Measurements from ENCODE around the gene GNG2.

The GNG2 gene

GRCh38 chr14:51917193-51917592, 56.8 kb downstream of the GNG2 start:
- Histone ChIP-seq H3K27ac (ENCODE audit: low read length) (no peak overlapping the region), H3K27me3 (ENCODE audit: control insufficient read depth in 1 of 2, insufficient read depth in 2 of 2, low read length in 2 of 2) (no peaks in the 10 kb centered on the region), H3K9me3 (ENCODE audit: control insufficient read depth in 2 of 2, low read length in 2 of 2) (no peaks in the 10 kb centered on the region), H3K4me1 (ENCODE audit: control insufficient read depth, insufficient read depth, low read length) (no peaks in the 10 kb centered on the region), H3K36me3 (ENCODE audit: control insufficient read depth in 2 of 2, insufficient read depth in 2 of 2, low read length in 2 of 2) (no peaks in the 10 kb centered on the region), H3K4me3 (ENCODE audit: low read length in 2 of 2) (no peak overlapping the region), H3K9ac (ENCODE audit: low read length in 2 of 2) (no peak overlapping the region)

- H3K27me3 ChIP-seq (ENCODE audit: control insufficient read depth in 1 of 2, insufficient read depth in 2 of 2, low read length in 2 of 2): no peaks in the 10 kb centered on the region
- H3K9me3 ChIP-seq (ENCODE audit: control insufficient read depth in 2 of 2, low read length in 2 of 2): no peaks in the 10 kb centered on the region
- no peaks in the 10 kb centered on the region for H3K36me3 ChIP-seq (ENCODE audit: control insufficient read depth in 2 of 2, insufficient read depth in 2 of 2, low read length in 2 of 2)
- H3K4me3 ChIP-seq (ENCODE audit: low read length in 2 of 2): no peak overlapping the region
- H3K27ac ChIP-seq (ENCODE audit: low read length): no peak overlapping the region
- no peak overlapping the region for H3K9ac ChIP-seq (ENCODE audit: low read length in 2 of 2)
- no peaks in the 10 kb centered on the region for H3K4me1 ChIP-seq (ENCODE audit: control insufficient read depth, insufficient read depth, low read length)
Observed at GRCh38 chr14:51921026-51921425, 60.6 kb downstream of the GNG2 start.

GRCh38 chr14:51922624-51923023, 62.2 kb downstream of the GNG2 start:
- no peaks in the 10 kb centered on the region for H3K27me3 ChIP-seq (ENCODE audit: control insufficient read depth in 1 of 2, insufficient read depth in 2 of 2, low read length in 2 of 2)
- no peak overlapping the region for H3K9ac ChIP-seq (ENCODE audit: low read length in 2 of 2)
- no peaks in the 10 kb centered on the region for H3K9me3 ChIP-seq (ENCODE audit: control insufficient read depth in 2 of 2, low read length in 2 of 2)
- no peak overlapping the region for H3K27ac ChIP-seq (ENCODE audit: low read length)
- no peaks in the 10 kb centered on the region for H3K4me1 ChIP-seq (ENCODE audit: control insufficient read depth, insufficient read depth, low read length)
- H3K4me3 ChIP-seq (ENCODE audit: low read length in 2 of 2): no peak overlapping the region
- no peaks in the 10 kb centered on the region for H3K36me3 ChIP-seq (ENCODE audit: control insufficient read depth in 2 of 2, insufficient read depth in 2 of 2, low read length in 2 of 2)

- Histone ChIP-seq H3K4me1 (ENCODE audit: control insufficient read depth, insufficient read depth, low read length) (no peaks in the 10 kb centered on the region), H3K27ac (ENCODE audit: low read length) (no peak overlapping the region), H3K9ac (ENCODE audit: low read length in 2 of 2) (no peak overlapping the region)
Observed at GRCh38 chr14:51924600-51924999, 64.2 kb downstream of the GNG2 start.

GRCh38 chr14:51925980-51926379, 65.6 kb downstream of the GNG2 start:
- H3K4me3 ChIP-seq (ENCODE audit: low read length in 2 of 2): no peak overlapping the region
- no peaks in the 10 kb centered on the region for H3K4me1 ChIP-seq (ENCODE audit: control insufficient read depth, insufficient read depth, low read length)
- no peak overlapping the region for H3K9ac ChIP-seq (ENCODE audit: low read length in 2 of 2)
- no peaks in the 10 kb centered on the region for H3K9me3 ChIP-seq (ENCODE audit: control insufficient read depth in 2 of 2, low read length in 2 of 2)
- no peaks in the 10 kb centered on the region for H3K36me3 ChIP-seq (ENCODE audit: control insufficient read depth in 2 of 2, insufficient read depth in 2 of 2, low read length in 2 of 2)
- no peak overlapping the region for H3K27ac ChIP-seq (ENCODE audit: low read length)
- no peaks in the 10 kb centered on the region for H3K27me3 ChIP-seq (ENCODE audit: control insufficient read depth in 1 of 2, insufficient read depth in 2 of 2, low read length in 2 of 2)

More at GRCh38 chr14:51924600-51924999, 64.2 kb downstream of the GNG2 start:
- Histone ChIP-seq H3K27me3 (ENCODE audit: control insufficient read depth in 1 of 2, insufficient read depth in 2 of 2, low read length in 2 of 2) (no peaks in the 10 kb centered on the region), H3K9me3 (ENCODE audit: control insufficient read depth in 2 of 2, low read length in 2 of 2) (no peaks in the 10 kb centered on the region), H3K36me3 (ENCODE audit: control insufficient read depth in 2 of 2, insufficient read depth in 2 of 2, low read length in 2 of 2) (no peaks in the 10 kb centered on the region), H3K4me3 (ENCODE audit: low read length in 2 of 2) (no peak overlapping the region)

- no peaks in the 10 kb centered on the region for H3K4me1 ChIP-seq (ENCODE audit: control insufficient read depth, insufficient read depth, low read length)
- H3K36me3 ChIP-seq (ENCODE audit: control insufficient read depth in 2 of 2, insufficient read depth in 2 of 2, low read length in 2 of 2): no peaks in the 10 kb centered on the region
- no peaks in the 10 kb centered on the region for H3K9me3 ChIP-seq (ENCODE audit: control insufficient read depth in 2 of 2, low read length in 2 of 2)
- H3K27me3 ChIP-seq (ENCODE audit: control insufficient read depth in 1 of 2, insufficient read depth in 2 of 2, low read length in 2 of 2): no peaks in the 10 kb centered on the region
- H3K27ac ChIP-seq (ENCODE audit: low read length): no peak overlapping the region
- H3K9ac ChIP-seq (ENCODE audit: low read length in 2 of 2): no peak overlapping the region
- no peak overlapping the region for H3K4me3 ChIP-seq (ENCODE audit: low read length in 2 of 2)
Observed at GRCh38 chr14:51926449-51926848, 66.0 kb downstream of the GNG2 start.

- no peaks in the 10 kb centered on the region for H3K36me3 ChIP-seq (ENCODE audit: control insufficient read depth in 2 of 2, insufficient read depth in 2 of 2, low read length in 2 of 2)
- no peaks in the 10 kb centered on the region for H3K27me3 ChIP-seq (ENCODE audit: control insufficient read depth in 1 of 2, insufficient read depth in 2 of 2, low read length in 2 of 2)
- H3K9ac ChIP-seq (ENCODE audit: low read length in 2 of 2): no peak overlapping the region
- no peak overlapping the region for H3K4me3 ChIP-seq (ENCODE audit: low read length in 2 of 2)
- no peaks in the 10 kb centered on the region for H3K4me1 ChIP-seq (ENCODE audit: control insufficient read depth, insufficient read depth, low read length)
- H3K27ac ChIP-seq (ENCODE audit: low read length): no peak overlapping the region
- H3K9me3 ChIP-seq (ENCODE audit: control insufficient read depth in 2 of 2, low read length in 2 of 2): no peaks in the 10 kb centered on the region
Observed at GRCh38 chr14:51928568-51928967, 68.2 kb downstream of the GNG2 start.

GRCh38 chr14:51929166-51929565, 68.8 kb downstream of the GNG2 start:
- H3K27me3 ChIP-seq (ENCODE audit: control insufficient read depth in 1 of 2, insufficient read depth in 2 of 2, low read length in 2 of 2): no peaks in the 10 kb centered on the region
- no peak overlapping the region for H3K4me3 ChIP-seq (ENCODE audit: low read length in 2 of 2)
- no peak overlapping the region for H3K9ac ChIP-seq (ENCODE audit: low read length in 2 of 2)
- H3K36me3 ChIP-seq (ENCODE audit: control insufficient read depth in 2 of 2, insufficient read depth in 2 of 2, low read length in 2 of 2): no peaks in the 10 kb centered on the region
- no peaks in the 10 kb centered on the region for H3K9me3 ChIP-seq (ENCODE audit: control insufficient read depth in 2 of 2, low read length in 2 of 2)
- no peaks in the 10 kb centered on the region for H3K4me1 ChIP-seq (ENCODE audit: control insufficient read depth, insufficient read depth, low read length)
- no peak overlapping the region for H3K27ac ChIP-seq (ENCODE audit: low read length)

GRCh38 chr14:51929910-51930682, 69.7 kb downstream of the GNG2 start:
- Histone ChIP-seq H3K9ac (ENCODE audit: low read length in 2 of 2) (no peak overlapping the region), H3K4me1 (ENCODE audit: control insufficient read depth, insufficient read depth, low read length) (no peaks in the 10 kb centered on the region), H3K4me3 (ENCODE audit: low read length in 2 of 2) (no peak overlapping the region), H3K27me3 (ENCODE audit: control insufficient read depth in 1 of 2, insufficient read depth in 2 of 2, low read length in 2 of 2) (no peaks in the 10 kb centered on the region), H3K9me3 (ENCODE audit: control insufficient read depth in 2 of 2, low read length in 2 of 2) (no peaks in the 10 kb centered on the region), H3K36me3 (ENCODE audit: control insufficient read depth in 2 of 2, insufficient read depth in 2 of 2, low read length in 2 of 2) (no peaks in the 10 kb centered on the region), H3K27ac (ENCODE audit: low read length) (no peak overlapping the region)

- H3K36me3 ChIP-seq (ENCODE audit: control insufficient read depth in 2 of 2, insufficient read depth in 2 of 2, low read length in 2 of 2): no peaks in the 10 kb centered on the region
- H3K27me3 ChIP-seq (ENCODE audit: control insufficient read depth in 1 of 2, insufficient read depth in 2 of 2, low read length in 2 of 2): no peaks in the 10 kb centered on the region
Observed at GRCh38 chr14:51931308-51931707, 70.9 kb downstream of the GNG2 start.

GRCh38 chr14:51933191-51933590, 72.8 kb downstream of the GNG2 start:
- H3K27ac ChIP-seq (ENCODE audit: low read length): no peak overlapping the region
- H3K9ac ChIP-seq (ENCODE audit: low read length in 2 of 2): no peak overlapping the region
- H3K4me1 ChIP-seq (ENCODE audit: control insufficient read depth, insufficient read depth, low read length): peaks cover 2% of the 10 kb centered on the region
- no peaks in the 10 kb centered on the region for H3K27me3 ChIP-seq (ENCODE audit: control insufficient read depth in 1 of 2, insufficient read depth in 2 of 2, low read length in 2 of 2)
- H3K4me3 ChIP-seq (ENCODE audit: low read length in 2 of 2): no peak overlapping the region
- no peaks in the 10 kb centered on the region for H3K36me3 ChIP-seq (ENCODE audit: control insufficient read depth in 2 of 2, insufficient read depth in 2 of 2, low read length in 2 of 2)
- no peaks in the 10 kb centered on the region for H3K9me3 ChIP-seq (ENCODE audit: control insufficient read depth in 2 of 2, low read length in 2 of 2)

More at GRCh38 chr14:51931308-51931707, 70.9 kb downstream of the GNG2 start:
- no peak overlapping the region for H3K4me3 ChIP-seq (ENCODE audit: low read length in 2 of 2)
- H3K27ac ChIP-seq (ENCODE audit: low read length): no peak overlapping the region
- H3K4me1 ChIP-seq (ENCODE audit: control insufficient read depth, insufficient read depth, low read length): peaks cover 2% of the 10 kb centered on the region
- no peak overlapping the region for H3K9ac ChIP-seq (ENCODE audit: low read length in 2 of 2)
- H3K9me3 ChIP-seq (ENCODE audit: control insufficient read depth in 2 of 2, low read length in 2 of 2): no peaks in the 10 kb centered on the region

All from stomach smooth muscle (tissue), 2 donors.